Parathyroid adenoma (tissue), 2 donors: ENCODE measurements around the gene SPP1.

Source experiments
- H2AFZ ChIP-seq: fragments of 300-600 bp; sonication (generic); one replicate; pipeline ENCODE4 v1.7.0; 2017; ENCODE audit warnings: antibody characterized with exemption, mild to moderate bottlenecking
- H3K27ac ChIP-seq: fragments of 300-600 bp; sonication (generic); one replicate; pipeline ENCODE4 v1.7.0; 2017
- H3K27me3 ChIP-seq: fragments of 300-600 bp; sonication (generic); one replicate; pipeline ENCODE4 v1.7.0; 2017; ENCODE audit warnings: low read length; ENCODE audit not compliant: control insufficient read depth, insufficient read depth
- H3K36me3 ChIP-seq: fragments of 300-600 bp; sonication (generic); one replicate; pipeline ENCODE4 v1.7.0; 2017; ENCODE audit warnings: low read length; ENCODE audit not compliant: control insufficient read depth, insufficient read depth
- H3K4me1 ChIP-seq: fragments of 300-600 bp; sonication (generic); one replicate; pipeline ENCODE4 v1.7.0; 2017; ENCODE audit warnings: control low read depth
- H3K4me2 ChIP-seq: fragments of 300-600 bp; sonication (generic); one replicate; pipeline ENCODE4 v1.7.0; 2017; ENCODE audit warnings: low read length
- H3K4me3 ChIP-seq: fragments of 300-600 bp; sonication (generic); one replicate; pipeline ENCODE4 v1.7.0; 2017; ENCODE audit warnings: low read depth, low read length
- H3K79me2 ChIP-seq: fragments of 300-600 bp; sonication (generic); one replicate; pipeline ENCODE4 v1.7.0; 2017; ENCODE audit warnings: control low read depth
- H3K9ac ChIP-seq: fragments of 300-600 bp; sonication (generic); one replicate; pipeline ENCODE4 v1.7.0; 2017; ENCODE audit warnings: mild to moderate bottlenecking
- H3K9me3 ChIP-seq: fragments of 300-600 bp; sonication (generic); one replicate; pipeline ENCODE4 v1.7.0; 2017; ENCODE audit warnings: low read length; ENCODE audit not compliant: control insufficient read depth
- TF ChIP-seq, protein P1 (sequence below): fragments of 300-600 bp; sonication (generic); IDR thresholded peaks from one replicate; pipeline ENCODE4 v1.7.0; 2017; ENCODE audit warnings: antibody characterized with exemption, mild to moderate bottlenecking
- donor health status: primary hyperparathyroidism.

The SPP1 gene

DNA sequence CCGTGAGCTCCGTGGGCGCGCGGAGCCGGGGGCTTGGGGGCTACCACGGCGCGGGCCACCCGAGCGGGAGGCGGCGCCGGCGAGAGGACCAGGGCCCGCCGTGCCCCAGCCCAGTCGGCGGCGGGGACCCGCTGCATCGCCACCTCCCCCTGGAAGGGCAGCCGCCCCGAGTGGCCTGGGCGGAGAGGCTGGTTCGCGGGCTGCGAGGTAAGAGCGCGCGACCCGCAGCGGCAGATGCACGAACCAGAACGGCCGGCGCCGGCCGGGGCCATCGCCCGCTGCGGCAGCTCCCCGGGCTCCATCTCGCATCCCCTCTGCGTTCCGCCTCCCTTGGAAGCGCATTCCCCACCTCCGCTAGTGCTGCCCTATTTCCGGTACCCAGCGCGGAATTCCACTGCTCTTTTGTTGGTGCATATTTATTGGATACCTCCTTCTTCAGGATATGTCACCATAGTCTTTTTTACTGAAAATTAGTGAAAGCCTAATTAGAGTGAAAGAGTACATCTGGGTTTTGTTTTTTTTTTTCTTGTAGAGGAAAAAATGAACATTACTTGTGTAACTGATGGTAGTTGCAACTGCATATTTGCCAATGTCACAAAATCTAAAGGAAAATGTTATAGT, 32.7 kb downstream of the SPP1 start:
- H3K9ac ChIP-seq, result no peak overlapping the region
- H3K36me3 ChIP-seq, result no peaks in the 10 kb centered on the region
- no peaks in the 10 kb centered on the region for H3K27me3 ChIP-seq
- TF ChIP-seq, protein P1, sequence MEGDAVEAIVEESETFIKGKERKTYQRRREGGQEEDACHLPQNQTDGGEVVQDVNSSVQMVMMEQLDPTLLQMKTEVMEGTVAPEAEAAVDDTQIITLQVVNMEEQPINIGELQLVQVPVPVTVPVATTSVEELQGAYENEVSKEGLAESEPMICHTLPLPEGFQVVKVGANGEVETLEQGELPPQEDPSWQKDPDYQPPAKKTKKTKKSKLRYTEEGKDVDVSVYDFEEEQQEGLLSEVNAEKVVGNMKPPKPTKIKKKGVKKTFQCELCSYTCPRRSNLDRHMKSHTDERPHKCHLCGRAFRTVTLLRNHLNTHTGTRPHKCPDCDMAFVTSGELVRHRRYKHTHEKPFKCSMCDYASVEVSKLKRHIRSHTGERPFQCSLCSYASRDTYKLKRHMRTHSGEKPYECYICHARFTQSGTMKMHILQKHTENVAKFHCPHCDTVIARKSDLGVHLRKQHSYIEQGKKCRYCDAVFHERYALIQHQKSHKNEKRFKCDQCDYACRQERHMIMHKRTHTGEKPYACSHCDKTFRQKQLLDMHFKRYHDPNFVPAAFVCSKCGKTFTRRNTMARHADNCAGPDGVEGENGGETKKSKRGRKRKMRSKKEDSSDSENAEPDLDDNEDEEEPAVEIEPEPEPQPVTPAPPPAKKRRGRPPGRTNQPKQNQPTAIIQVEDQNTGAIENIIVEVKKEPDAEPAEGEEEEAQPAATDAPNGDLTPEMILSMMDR, result no peak
- peaks cover 4% of the 10 kb centered on the region for H3K4me1 ChIP-seq
- H3K4me2 ChIP-seq, result peak overlapping the region; percentile 42
- no peaks in the 10 kb centered on the region for H3K9me3 ChIP-seq
- H2AFZ ChIP-seq, result peak overlapping the region; percentile 72
- H3K4me3 ChIP-seq, result peak overlapping the region; percentile 62
- H3K79me2 ChIP-seq, result peaks cover 12% of the 10 kb centered on the region
- no peak overlapping the region for H3K27ac ChIP-seq

DNA sequence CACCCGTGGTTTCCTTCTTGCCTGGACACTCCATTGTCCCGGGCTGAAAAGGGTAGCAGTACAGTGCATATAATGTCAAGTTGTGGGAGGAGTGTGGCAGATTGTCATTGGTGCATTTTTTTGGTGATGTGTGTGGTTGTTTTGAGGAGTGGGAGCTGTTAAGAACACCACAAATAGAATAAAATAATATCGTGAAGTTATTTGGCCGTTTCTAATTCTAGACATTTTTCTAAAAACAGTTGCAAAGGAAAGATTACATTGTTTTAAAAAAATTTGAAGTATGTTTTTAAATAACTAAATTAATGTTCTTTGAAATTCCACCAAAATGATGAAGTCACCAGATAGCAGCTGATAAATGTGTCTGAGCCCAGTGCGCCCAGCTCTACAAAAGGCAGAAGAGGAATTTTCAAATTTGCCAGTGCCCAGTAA, 33.2 kb downstream of the SPP1 start:
- Histone ChIP-seq H3K4me1 (peaks cover 4% of the 10 kb centered on the region), H3K4me3 (peak overlapping the region; percentile 62), H3K9ac (no peak overlapping the region), H3K4me2 (peak overlapping the region; percentile 42), H2AFZ (no peak overlapping the region), H3K27me3 (no peaks in the 10 kb centered on the region), H3K9me3 (no peaks in the 10 kb centered on the region), H3K79me2 (peaks cover 12% of the 10 kb centered on the region), H3K27ac (no peak overlapping the region), H3K36me3 (no peaks in the 10 kb centered on the region)
- TF ChIP-seq, protein P1, result no peak

DNA sequence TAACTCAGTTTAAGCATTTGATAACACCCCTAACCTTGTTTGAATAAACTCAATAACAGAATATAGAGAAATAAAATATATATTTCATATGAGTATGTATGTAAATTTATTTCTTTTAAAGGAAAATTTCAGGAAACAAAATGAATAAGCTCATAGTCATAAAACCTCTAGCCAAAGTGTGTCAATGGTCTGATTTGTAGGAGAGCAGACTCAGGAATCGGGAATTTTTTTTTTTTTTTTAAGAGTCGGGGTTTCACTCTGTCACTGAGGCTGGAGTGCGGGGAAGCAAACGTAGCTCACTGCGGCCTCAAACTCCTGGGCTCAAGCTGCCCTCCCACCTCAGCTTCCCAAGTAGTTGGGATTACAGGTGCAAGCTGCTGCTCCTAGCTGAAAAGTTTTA, 34.4 kb downstream of the SPP1 start:
- H3K27ac ChIP-seq, result no peak overlapping the region
- no peak overlapping the region for H3K4me2 ChIP-seq
- H3K27me3 ChIP-seq, result no peaks in the 10 kb centered on the region
- H3K36me3 ChIP-seq, result no peaks in the 10 kb centered on the region
- H3K4me3 ChIP-seq, result no peak overlapping the region
- H3K9ac ChIP-seq, result no peak overlapping the region
- no peaks in the 10 kb centered on the region for H3K9me3 ChIP-seq
- H3K79me2 ChIP-seq, result peaks cover 15% of the 10 kb centered on the region
- H2AFZ ChIP-seq, result no peak overlapping the region
- TF ChIP-seq, protein P1, result no peak
- H3K4me1 ChIP-seq, result peaks cover 4% of the 10 kb centered on the region

DNA sequence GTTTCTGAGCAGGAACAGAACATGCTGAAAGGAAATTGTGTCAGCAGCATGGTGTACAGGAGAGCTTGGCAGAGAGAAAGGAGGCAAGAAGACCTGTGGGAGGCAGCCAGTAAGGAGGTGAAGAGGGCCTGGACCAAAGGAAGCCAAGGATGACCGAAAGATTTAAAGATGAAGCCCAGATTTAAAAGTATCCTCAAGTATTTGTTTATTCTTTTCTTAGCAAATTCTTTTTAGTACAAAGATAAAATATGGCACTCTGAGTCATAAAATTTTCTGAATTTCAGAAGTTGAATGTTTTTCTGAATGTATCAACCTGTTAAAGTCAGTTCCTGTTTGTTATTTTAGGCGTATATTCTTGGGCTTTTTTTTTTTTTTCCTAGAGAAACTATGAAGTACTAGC, 35.5 kb downstream of the SPP1 start:
- Histone ChIP-seq H3K36me3 (no peaks in the 10 kb centered on the region), H3K4me1 (peaks cover 4% of the 10 kb centered on the region), H3K79me2 (peaks cover 17% of the 10 kb centered on the region), H3K9ac (no peak overlapping the region), H3K27ac (no peak overlapping the region), H3K4me2 (no peak overlapping the region), H2AFZ (no peak overlapping the region), H3K27me3 (no peaks in the 10 kb centered on the region), H3K4me3 (no peak overlapping the region), H3K9me3 (no peaks in the 10 kb centered on the region)
- TF ChIP-seq, protein P1, result no peak

DNA sequence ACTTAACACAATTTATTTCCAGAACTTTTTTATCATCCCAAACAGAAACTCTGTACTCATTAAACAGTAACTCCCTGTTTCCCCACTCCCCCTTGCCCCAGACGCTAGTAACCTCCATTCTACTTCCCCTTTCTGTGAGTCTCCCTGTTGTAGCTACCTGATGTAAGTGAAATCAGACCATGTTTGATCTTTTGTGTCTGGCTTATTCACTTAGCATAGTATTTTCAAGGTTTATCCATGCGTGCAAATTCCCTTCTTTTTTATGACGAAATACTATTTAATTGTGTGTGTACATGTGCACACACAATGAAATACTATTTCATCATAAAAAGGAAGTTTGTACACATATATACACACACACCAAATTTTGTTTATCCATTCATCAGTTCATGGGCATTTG, 37.1 kb downstream of the SPP1 start:
- Histone ChIP-seq H3K4me3 (no peak overlapping the region), H3K9ac (no peak overlapping the region), H3K79me2 (peaks cover 18% of the 10 kb centered on the region), H2AFZ (no peak overlapping the region), H3K4me1 (peaks cover 4% of the 10 kb centered on the region), H3K36me3 (no peaks in the 10 kb centered on the region), H3K27ac (no peak overlapping the region), H3K9me3 (no peaks in the 10 kb centered on the region), H3K27me3 (no peaks in the 10 kb centered on the region), H3K4me2 (no peak overlapping the region)
- TF ChIP-seq, protein P1, result no peak
